Measurements from ENCODE around the gene DRP2. TPM values are rescaled to one million over a fixed set of nuclear protein-coding genes. Genes with fewer than 3 reads are reported as not detected.
A peak's percentile ranks its signal among the peaks of the same experiment; 100 is the strongest.

Gene DRP2
- total and polyA plus RNA-seq, 4 experiments from 2014 or later = 0.08 to 0.13 TPM; not detected in 2

DNA sequence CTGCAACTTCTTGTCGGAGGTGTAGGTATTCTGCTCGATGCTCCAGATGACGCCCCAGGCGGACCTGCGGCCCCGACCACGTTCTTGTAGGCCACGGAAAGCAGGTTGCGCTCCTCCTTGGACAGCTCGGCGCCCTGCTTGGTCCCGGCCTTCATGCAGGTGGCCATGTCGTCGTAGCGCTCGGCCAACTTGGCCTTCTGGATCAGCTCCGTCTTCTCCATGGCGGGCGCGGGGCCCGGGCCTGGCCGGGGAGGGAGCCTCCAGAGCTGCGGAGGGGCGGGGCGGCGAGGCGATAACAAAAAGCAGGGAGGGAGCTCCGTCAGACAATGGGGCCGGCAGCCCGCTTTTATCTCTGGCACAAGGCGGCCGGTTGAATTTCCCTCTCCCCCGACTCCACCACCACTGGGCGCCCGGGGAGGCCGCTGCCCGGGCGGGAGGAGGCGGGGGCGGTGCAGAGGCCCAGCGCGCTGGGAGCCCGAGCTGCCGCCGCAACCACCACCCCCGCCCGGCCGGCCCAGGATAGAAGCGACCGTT lies 28.3 kb upstream of the DRP2 start:
- Histone ChIP-seq H3K4me1 (ENCODE audit: insufficient read depth, low read length) (no peaks in the 10 kb centered on the region), H3K4me3 (ENCODE audit: low read length in 2 of 2) (no peak overlapping the region), H3K27ac (ENCODE audit: low read depth, low read length) (no peak overlapping the region), H3K9me3 (ENCODE audit: control insufficient read depth in 1 of 2, low read length in 2 of 2) (no peaks in the 10 kb centered on the region), H3K36me3 (ENCODE audit: insufficient read depth, low read length) (no peaks in the 10 kb centered on the region), H3K27me3 (ENCODE audit: insufficient read depth, low read length) (no peaks in the 10 kb centered on the region)
- Mint-ChIP-seq H3K4me1 (peaks cover 0 to 8% (median 7%) of the 10 kb centered on the region in 4 donors), H3K36me3 (no peaks in the 10 kb centered on the region), H3K9me3 (peaks cover 0 to 4% (median 0%) of the 10 kb centered on the region in 8 donors), H3K4me3 (peak overlapping the region in 2 of 8 donors; percentile 27 to 63), H3K27me3 (peaks cover 1 to 11% of the 10 kb centered on the region in 2 donors), H3K27ac (no peak overlapping the region)
- intact Hi-C loops (cut with micrococcal nuclease) = no loop called here
- peak in 1 of 5 donors; percentile 16 for DNase-seq
- POLR2A ChIA-PET (ENCODE audit: partially characterized antibody) = no interaction called here
- CTCF ChIA-PET (ENCODE audit: partially characterized antibody) = no interaction called here

DNA sequence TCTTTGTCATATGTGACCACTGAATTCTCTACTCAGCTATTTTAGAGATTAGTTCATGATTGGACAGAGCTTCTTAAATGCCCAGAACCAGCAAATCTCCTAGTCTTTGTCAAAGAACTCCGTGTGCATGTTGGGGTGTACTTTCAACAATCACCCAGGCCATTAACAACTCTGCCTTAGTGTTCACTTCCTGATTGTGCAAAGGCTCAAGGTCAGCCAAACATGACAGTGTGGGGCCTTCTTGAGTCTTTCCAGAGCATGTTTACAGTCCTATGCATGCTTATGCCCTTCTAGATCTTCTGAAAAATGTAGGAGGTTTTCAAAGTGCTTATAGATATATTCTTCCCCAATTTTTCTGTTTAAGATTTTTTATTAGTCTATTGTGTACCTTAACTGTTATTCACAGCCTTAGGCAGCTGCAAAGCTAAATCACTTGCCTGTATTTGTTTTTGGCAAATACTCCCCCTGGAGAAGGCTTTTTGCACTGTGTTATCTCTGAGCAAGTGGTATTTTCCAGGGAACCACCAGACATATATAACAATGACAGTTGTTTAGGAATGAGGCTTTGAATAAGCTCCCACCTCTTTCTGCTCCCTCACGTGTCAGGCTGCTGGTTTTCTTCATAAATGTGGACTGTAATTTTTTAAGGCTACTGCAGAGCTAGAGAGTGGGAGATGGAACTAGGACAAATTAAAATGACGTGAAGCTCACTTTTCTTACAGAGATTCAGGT lies 24.0 kb upstream of the DRP2 start:
- POLR2A ChIA-PET (ENCODE audit: partially characterized antibody) = no interaction called here
- Histone ChIP-seq H3K9me3 (ENCODE audit: control insufficient read depth in 1 of 2, low read length in 2 of 2) (no peaks in the 10 kb centered on the region), H3K4me3 (ENCODE audit: low read length in 2 of 2) (no peak overlapping the region), H3K27ac (ENCODE audit: low read depth, low read length) (no peak overlapping the region), H3K27me3 (ENCODE audit: insufficient read depth, low read length) (no peaks in the 10 kb centered on the region), H3K36me3 (ENCODE audit: insufficient read depth, low read length) (no peaks in the 10 kb centered on the region), H3K4me1 (ENCODE audit: insufficient read depth, low read length) (no peaks in the 10 kb centered on the region)
- no peak for DNase-seq
- Mint-ChIP-seq H3K27me3 (peaks cover 1 to 9% of the 10 kb centered on the region in 2 donors), H3K4me3 (no peak overlapping the region), H3K4me1 (no peaks in the 10 kb centered on the region), H3K27ac (no peak overlapping the region), H3K9me3 (peaks cover 0 to 4% (median 0%) of the 10 kb centered on the region in 8 donors), H3K36me3 (no peaks in the 10 kb centered on the region)
- intact Hi-C loops (cut with micrococcal nuclease) = no loop called here
- CTCF ChIA-PET (ENCODE audit: partially characterized antibody) = no interaction called here

DNA sequence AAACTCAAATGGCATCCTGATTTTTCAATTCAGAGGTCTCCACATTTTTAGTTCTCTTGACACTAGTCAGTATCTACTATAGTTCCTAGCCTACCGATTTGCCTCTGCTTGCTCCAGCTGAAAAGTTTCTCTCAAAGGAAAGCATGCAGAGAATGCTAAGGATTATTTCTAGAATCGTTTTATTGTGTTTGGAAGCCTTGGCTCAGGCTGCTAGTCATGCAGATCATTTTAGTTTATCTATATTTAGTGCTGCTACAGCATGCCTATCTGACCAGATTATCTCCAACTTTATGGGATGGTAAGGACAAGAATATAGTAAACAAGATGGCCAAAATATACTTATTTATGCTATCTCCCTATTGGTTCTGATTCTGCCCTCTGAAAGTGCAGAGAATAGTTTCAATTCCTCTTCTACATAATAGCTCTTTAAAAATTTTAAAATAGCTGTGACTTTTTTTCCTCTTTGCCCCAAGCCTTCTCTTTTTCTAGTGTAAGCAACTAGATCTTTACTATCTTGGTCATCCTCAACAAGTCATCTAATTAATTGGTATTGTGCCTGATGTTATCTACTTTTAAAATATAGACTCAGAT lies 15.7 kb upstream of the DRP2 start:
- Mint-ChIP-seq H3K27ac (no peak overlapping the region), H3K4me3 (no peak overlapping the region), H3K9me3 (no peaks in the 10 kb centered on the region), H3K4me1 (peaks cover 9 to 12% (median 12%) of the 10 kb centered on the region in 4 donors), H3K27me3 (no peaks in the 10 kb centered on the region), H3K36me3 (no peaks in the 10 kb centered on the region)
- no peaks in the 10 kb centered on the region for H3K27me3 ChIP-seq (ENCODE audit: insufficient read depth, low read length)
- ChIA-PET POLR2A (ENCODE audit: partially characterized antibody) (no interaction called here), CTCF (ENCODE audit: partially characterized antibody) (no interaction called here)
- no peak overlapping the region for H3K27ac ChIP-seq (ENCODE audit: low read depth, low read length)
- peaks cover 15% of the 10 kb centered on the region for H3K4me1 ChIP-seq (ENCODE audit: insufficient read depth, low read length)
- no peak overlapping the region for H3K4me3 ChIP-seq (ENCODE audit: low read length in 2 of 2)
- no peaks in the 10 kb centered on the region for H3K36me3 ChIP-seq (ENCODE audit: insufficient read depth, low read length)
- intact Hi-C loops (cut with micrococcal nuclease) = no loop called here
- H3K9me3 ChIP-seq (ENCODE audit: control insufficient read depth in 1 of 2, low read length in 2 of 2) = no peaks in the 10 kb centered on the region
- DNase-seq = no peak

DNA sequence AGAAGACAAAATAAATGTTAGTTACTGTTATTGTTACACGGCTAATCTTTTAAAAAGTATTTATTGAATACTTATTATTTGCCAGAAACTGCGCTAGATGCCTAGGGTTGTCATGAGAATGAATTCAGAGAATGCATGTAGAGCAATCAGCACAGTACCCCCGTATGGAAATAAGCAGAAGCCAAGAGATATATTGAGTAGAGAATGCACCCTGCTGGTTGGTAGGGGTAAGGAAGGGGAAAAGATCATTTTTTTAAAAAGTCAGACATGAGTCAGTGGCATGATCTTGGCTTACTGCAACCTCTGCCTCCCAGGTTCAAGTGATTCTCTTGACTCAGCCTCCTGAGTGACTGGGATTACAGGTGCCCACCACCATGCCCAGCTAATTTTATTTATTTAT lies 13.1 kb upstream of the DRP2 start:
- Mint-ChIP-seq H3K36me3 (no peaks in the 10 kb centered on the region), H3K4me3 (no peak overlapping the region), H3K9me3 (no peaks in the 10 kb centered on the region), H3K27me3 (no peaks in the 10 kb centered on the region), H3K27ac (no peak overlapping the region), H3K4me1 (peaks cover 9 to 17% (median 14%) of the 10 kb centered on the region in 4 donors)
- H3K27me3 ChIP-seq (ENCODE audit: insufficient read depth, low read length) = no peaks in the 10 kb centered on the region
- DNase-seq = peak in 2 of 5 donors; percentile 9 to 13
- intact Hi-C loops (cut with micrococcal nuclease) = loop anchor here (5.0 kb wide), 1 partner anchor 519 kb away; no protein-coding TSS in a partner anchor
- H3K36me3 ChIP-seq (ENCODE audit: insufficient read depth, low read length) = no peaks in the 10 kb centered on the region
- no peaks in the 10 kb centered on the region for H3K9me3 ChIP-seq (ENCODE audit: control insufficient read depth in 1 of 2, low read length in 2 of 2)
- ChIA-PET CTCF (ENCODE audit: partially characterized antibody) (no interaction called here), POLR2A (ENCODE audit: partially characterized antibody) (no interaction called here)
- H3K4me3 ChIP-seq (ENCODE audit: low read length in 2 of 2) = no peak overlapping the region
- H3K27ac ChIP-seq (ENCODE audit: low read depth, low read length) = no peak overlapping the region
- H3K4me1 ChIP-seq (ENCODE audit: insufficient read depth, low read length) = peaks cover 17% of the 10 kb centered on the region

DNA sequence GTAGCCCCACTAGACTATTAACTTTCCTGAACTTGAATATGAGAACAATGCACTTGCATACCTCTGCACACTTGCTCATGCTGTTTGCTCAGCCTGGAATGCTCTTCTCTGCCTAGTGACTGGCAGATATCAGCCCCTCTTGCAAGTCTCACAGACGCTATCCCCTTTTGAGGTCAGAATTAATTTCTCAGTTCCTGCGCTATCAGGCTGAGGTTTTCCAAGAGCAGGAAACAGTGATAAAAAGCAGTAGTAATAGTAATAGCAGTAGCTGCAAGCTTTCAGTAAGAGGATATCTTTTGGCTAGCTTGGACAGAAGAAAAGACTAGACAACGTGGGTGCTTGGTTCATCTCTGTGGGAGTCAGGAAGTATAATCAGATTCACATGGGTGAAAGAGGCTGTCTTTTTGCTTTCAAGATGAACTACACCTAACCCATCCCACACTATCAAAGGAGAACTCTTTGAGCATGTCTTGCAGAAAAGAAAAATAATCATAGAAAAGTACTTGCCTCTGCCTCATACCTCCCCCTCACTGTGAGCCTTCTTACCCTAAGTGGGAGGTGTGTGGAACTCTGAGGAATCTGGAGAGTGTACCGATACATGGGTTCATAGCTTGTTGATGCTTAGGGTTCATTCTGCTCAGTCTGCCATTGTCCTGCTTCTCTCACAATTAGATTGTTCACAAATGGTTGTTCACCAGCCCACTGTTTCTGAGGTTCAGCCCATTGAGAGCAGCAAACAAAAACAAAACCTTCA lies 11.3 kb upstream of the DRP2 start:
- CTCF ChIA-PET (ENCODE audit: partially characterized antibody) = no interaction called here
- POLR2A ChIA-PET (ENCODE audit: partially characterized antibody) = no interaction called here
- Mint-ChIP-seq H3K27ac (peak overlapping the region in 2 of 7 donors; percentile 57 to 62), H3K4me3 (peak overlapping the region in 4 of 8 donors; percentile 1 to 61 (median 17)), H3K9me3 (no peaks in the 10 kb centered on the region), H3K4me1 (peaks cover 9 to 17% (median 14%) of the 10 kb centered on the region in 4 donors), H3K27me3 (no peaks in the 10 kb centered on the region), H3K36me3 (no peaks in the 10 kb centered on the region)
- H3K27ac ChIP-seq (ENCODE audit: low read depth, low read length) = no peak overlapping the region
- no peak overlapping the region for H3K4me3 ChIP-seq (ENCODE audit: low read length in 2 of 2)
- H3K4me1 ChIP-seq (ENCODE audit: insufficient read depth, low read length) = peaks cover 17% of the 10 kb centered on the region
- H3K36me3 ChIP-seq (ENCODE audit: insufficient read depth, low read length) = no peaks in the 10 kb centered on the region
- H3K9me3 ChIP-seq (ENCODE audit: control insufficient read depth in 1 of 2, low read length in 2 of 2) = no peaks in the 10 kb centered on the region
- no peak for DNase-seq
- intact Hi-C loops (cut with micrococcal nuclease) = loop anchor here (5.0 kb wide), 1 partner anchor 521 kb away; no protein-coding TSS in a partner anchor
- H3K27me3 ChIP-seq (ENCODE audit: insufficient read depth, low read length) = no peaks in the 10 kb centered on the region

DNA sequence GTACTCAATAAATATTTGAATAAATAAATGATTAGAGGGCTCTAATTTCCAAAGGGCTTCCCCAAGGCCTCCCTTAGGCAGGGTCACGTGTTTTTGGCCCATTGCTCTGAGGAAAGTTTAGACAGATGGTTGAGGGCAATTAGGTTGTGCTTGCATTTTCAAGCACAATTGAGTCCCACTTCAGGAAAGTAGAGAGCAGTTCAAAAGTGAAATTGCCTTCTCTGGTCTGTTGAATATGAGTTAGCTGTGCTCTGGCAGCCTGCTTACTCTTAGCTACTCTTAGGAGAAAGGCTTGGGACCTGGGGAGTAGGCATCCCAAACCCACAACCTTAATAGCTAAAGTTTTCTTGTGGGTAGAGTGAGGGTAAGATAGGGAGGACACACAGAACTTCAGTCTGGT lies 9.0 kb upstream of the DRP2 start:
- intact Hi-C loops (cut with micrococcal nuclease) = no loop called here
- Mint-ChIP-seq H3K27ac (no peak overlapping the region), H3K4me1 (peaks cover 11 to 17% (median 14%) of the 10 kb centered on the region in 4 donors), H3K36me3 (no peaks in the 10 kb centered on the region), H3K9me3 (no peaks in the 10 kb centered on the region), H3K27me3 (no peaks in the 10 kb centered on the region), H3K4me3 (no peak overlapping the region)
- no peak overlapping the region for H3K4me3 ChIP-seq (ENCODE audit: low read length in 2 of 2)
- CTCF ChIA-PET (ENCODE audit: partially characterized antibody) = no interaction called here
- no peak for DNase-seq
- H3K4me1 ChIP-seq (ENCODE audit: insufficient read depth, low read length) = peaks cover 17% of the 10 kb centered on the region
- no peaks in the 10 kb centered on the region for H3K36me3 ChIP-seq (ENCODE audit: insufficient read depth, low read length)
- H3K27ac ChIP-seq (ENCODE audit: low read depth, low read length) = no peak overlapping the region
- no peaks in the 10 kb centered on the region for H3K27me3 ChIP-seq (ENCODE audit: insufficient read depth, low read length)
- POLR2A ChIA-PET (ENCODE audit: partially characterized antibody) = no interaction called here
- H3K9me3 ChIP-seq (ENCODE audit: control insufficient read depth in 1 of 2, low read length in 2 of 2) = no peaks in the 10 kb centered on the region

DNA sequence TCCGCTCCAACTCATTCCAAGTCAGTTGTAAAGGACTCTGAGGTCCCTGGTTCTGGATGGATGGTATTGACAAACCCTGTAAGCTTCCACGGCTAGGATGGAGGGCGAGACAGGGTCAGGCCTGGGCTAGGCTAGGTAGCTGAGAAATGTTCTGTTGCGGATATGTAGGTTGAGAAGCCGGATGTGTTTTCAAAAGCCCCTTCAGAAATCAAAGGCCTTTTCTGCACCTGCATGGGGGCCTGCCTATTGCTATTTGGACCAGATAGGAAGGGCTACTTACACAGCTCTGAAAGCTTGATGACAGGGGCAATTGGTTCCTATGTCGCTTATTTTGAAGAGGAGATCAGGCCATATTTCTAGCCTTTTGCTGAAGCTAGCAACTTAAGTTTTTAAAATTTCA lies 1.9 kb upstream of the DRP2 start:
- H3K9me3 ChIP-seq (ENCODE audit: control insufficient read depth in 1 of 2, low read length in 2 of 2) = no peaks in the 10 kb centered on the region
- peaks cover 3 to 17% (median 9%) of the 10 kb centered on the region in 4 donors for H3K4me1 Mint-ChIP-seq
- POLR2A ChIA-PET (ENCODE audit: partially characterized antibody) = no interaction called here
- no peak overlapping the region for H3K27ac ChIP-seq (ENCODE audit: low read depth, low read length)
- CTCF ChIA-PET (ENCODE audit: partially characterized antibody) = no interaction called here
- H3K9me3 Mint-ChIP-seq = peaks cover 0 to 1% (median 0%) of the 10 kb centered on the region in 8 donors
- no peaks in the 10 kb centered on the region for H3K27me3 Mint-ChIP-seq
- intact Hi-C loops (cut with micrococcal nuclease) = no loop called here
- H3K4me3 Mint-ChIP-seq = no peak overlapping the region
- H3K4me1 ChIP-seq (ENCODE audit: insufficient read depth, low read length) = no peaks in the 10 kb centered on the region
- no peaks in the 10 kb centered on the region for H3K36me3 Mint-ChIP-seq
- no peak overlapping the region for H3K4me3 ChIP-seq (ENCODE audit: low read length in 2 of 2)
- H3K36me3 ChIP-seq (ENCODE audit: insufficient read depth, low read length) = no peaks in the 10 kb centered on the region
- no peak for DNase-seq
- H3K27me3 ChIP-seq (ENCODE audit: insufficient read depth, low read length) = no peaks in the 10 kb centered on the region
- peak overlapping the region in 1 of 7 donors; percentile 1 for H3K27ac Mint-ChIP-seq

All from CD4-positive, alpha-beta memory T cell (primary cell).